Inferior parietal cortex (tissue), 1 donor: Measurements from ENCODE around the gene ATAD2B.

Source experiments
- DNase-seq: peaks from one replicate; pipeline ENCODE4 v3.0.0-alpha.2; 2016; ENCODE audit errors: extremely low spot score

The ATAD2B gene

GRCh38 chr2:23912054-23912453 is 14.9 kb downstream of the ATAD2B start:
- DNase-seq = no peak

GRCh38 chr2:23905155-23905554 is 21.8 kb downstream of the ATAD2B start:
- no peak for DNase-seq

- no peak for DNase-seq
Measured at GRCh38 chr2:23904692-23905091, 22.2 kb downstream of the ATAD2B start.

GRCh38 chr2:23904215-23904614 is 22.7 kb downstream of the ATAD2B start:
- no peak for DNase-seq

GRCh38 chr2:23903034-23903433 is 23.9 kb downstream of the ATAD2B start:
- DNase-seq = no peak

- no peak for DNase-seq
Measured at GRCh38 chr2:23901966-23902846, 24.7 kb downstream of the ATAD2B start.

GRCh38 chr2:23900541-23901322 is 26.2 kb downstream of the ATAD2B start:
- no peak for DNase-seq

- DNase-seq = no peak
Measured at GRCh38 chr2:23900133-23900532, 26.8 kb downstream of the ATAD2B start.

GRCh38 chr2:23871206-23871605 is 55.7 kb downstream of the ATAD2B start:
- no peak for DNase-seq

GRCh38 chr2:23867449-23867848 is 59.5 kb downstream of the ATAD2B start:
- DNase-seq = no peak

GRCh38 chr2:23862716-23863426 is 64.1 kb downstream of the ATAD2B start:
- no peak for DNase-seq

- no peak for DNase-seq
Measured at GRCh38 chr2:23861952-23862351, 65.0 kb downstream of the ATAD2B start.

GRCh38 chr2:23859983-23860382 is 66.9 kb downstream of the ATAD2B start:
- no peak for DNase-seq

- no peak for DNase-seq
Measured at GRCh38 chr2:23859234-23859633, 67.7 kb downstream of the ATAD2B start.

- DNase-seq = no peak
Measured at GRCh38 chr2:23850564-23851256, 76.2 kb downstream of the ATAD2B start.

- DNase-seq = no peak
Measured at GRCh38 chr2:23844905-23845304, 82.0 kb downstream of the ATAD2B start.

- DNase-seq = no peak
Measured at GRCh38 chr2:23843051-23843976, 83.6 kb downstream of the ATAD2B start.

- no peak for DNase-seq
Measured at GRCh38 chr2:23839919-23840578, 86.9 kb downstream of the ATAD2B start.

GRCh38 chr2:23838996-23839395 is 87.9 kb downstream of the ATAD2B start:
- DNase-seq = no peak

GRCh38 chr2:23838581-23838980 is 88.3 kb downstream of the ATAD2B start:
- no peak for DNase-seq
